ENCODE results near the gene DDX52. TPM values are rescaled to one million over a fixed set of nuclear protein-coding genes. Genes with fewer than 3 reads are reported as not detected.
"Not testable (repeated sequence)": the region's sequence is repeated elsewhere in the genome, so short reads cannot be mapped to it uniquely, and the experiment has no call there.

Gene DDX52
- total RNA-seq, 1 experiment from 2014 or later: 49.4 TPM

DNA sequence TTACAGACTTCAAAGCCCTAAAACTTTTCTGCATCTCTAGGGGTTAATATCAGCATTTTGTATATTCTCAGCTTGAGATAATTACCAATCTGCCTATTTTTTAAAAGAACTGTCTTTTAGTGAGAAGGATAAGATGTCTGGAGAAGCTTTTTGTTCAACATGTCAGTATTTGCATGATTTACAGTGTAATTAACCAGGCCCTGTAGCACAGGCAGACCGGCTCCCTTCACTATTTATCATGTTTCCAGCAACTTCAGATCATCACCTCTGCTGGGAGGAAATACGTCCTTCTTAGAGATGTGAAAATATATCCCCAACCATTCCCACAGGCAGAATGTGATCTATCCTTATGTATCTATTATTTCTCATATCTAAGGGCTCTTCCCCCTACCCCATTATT, 8.6 kb upstream of the DDX52 start:
- no peak for DNase-seq (ENCODE audit: extremely low read depth, low read depth)

DNA sequence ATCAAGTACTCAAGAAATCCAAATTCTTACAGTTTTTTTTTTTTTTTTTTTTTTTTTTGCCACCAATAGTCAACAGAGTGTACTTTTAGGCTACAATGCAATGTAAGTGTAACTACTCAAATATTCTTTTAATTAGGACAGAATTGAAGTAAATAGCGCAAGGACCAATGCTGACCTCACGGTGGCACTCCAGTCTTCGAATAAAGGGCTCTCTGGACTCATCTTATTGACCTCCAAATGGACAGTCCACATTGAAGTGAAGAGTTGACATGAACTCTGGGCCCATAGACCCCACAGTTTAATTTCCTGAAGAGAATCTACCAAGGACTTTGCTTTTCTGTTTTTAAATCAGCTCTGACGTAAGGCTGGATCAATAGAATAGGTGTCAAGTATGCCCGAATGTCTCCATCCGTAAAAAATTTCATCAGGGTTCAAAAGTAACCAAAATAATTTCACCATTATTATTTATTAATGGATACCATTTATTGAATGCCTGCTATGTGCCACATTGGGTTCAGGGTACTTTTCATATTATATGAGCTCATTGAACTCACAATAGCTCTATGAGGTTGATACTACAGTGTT, 7.3 kb upstream of the DDX52 start:
- peak; percentile 64 for DNase-seq (ENCODE audit: extremely low read depth, low read depth)

DNA sequence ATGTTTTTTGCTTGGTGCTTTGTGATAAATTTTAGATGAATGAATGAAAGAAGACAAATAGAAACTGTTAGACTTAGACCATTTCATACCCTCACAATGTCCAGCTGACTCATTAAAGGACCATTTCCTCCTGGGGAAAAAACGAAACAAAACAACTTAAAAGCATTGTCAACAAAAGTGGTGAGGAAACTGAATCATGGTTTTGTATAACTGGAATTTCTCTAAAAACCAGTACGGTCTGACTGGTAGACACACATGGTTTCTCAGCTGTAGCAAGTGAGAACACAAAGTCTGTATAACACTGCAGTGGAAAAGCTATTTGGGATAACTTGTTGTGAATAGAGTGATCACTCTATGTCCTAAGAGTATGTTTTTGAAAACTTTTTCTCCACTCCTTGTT, 5.3 kb upstream of the DDX52 start:
- DNase-seq (ENCODE audit: extremely low read depth, low read depth): no peak

- DNase-seq (ENCODE audit: extremely low read depth, low read depth): no peak
These were observed 4.6 kb upstream of the DDX52 start for GRCh38 chr17:37647856-37648255.

DNA sequence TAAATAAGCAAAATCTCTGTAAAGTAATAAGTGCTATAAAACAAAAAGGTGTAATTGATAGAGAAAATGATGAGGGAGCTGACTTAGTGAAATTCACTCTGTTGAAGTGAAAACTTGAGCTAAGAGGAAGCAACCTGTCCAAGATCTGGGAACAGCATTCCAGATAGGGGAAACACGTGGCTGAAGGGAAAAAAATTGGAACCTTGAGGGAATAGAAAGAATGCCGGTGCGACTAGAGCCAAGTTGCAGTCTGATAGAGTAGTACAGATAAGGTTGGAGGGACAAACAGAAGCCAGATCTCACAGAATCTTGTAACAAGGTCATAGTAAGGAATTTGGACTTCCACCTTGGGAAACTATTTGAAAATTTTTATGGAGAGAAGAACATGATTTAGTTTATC, 623 bp upstream of the DDX52 start:
- DNase-seq (ENCODE audit: extremely low read depth, low read depth): no peak

DNA sequence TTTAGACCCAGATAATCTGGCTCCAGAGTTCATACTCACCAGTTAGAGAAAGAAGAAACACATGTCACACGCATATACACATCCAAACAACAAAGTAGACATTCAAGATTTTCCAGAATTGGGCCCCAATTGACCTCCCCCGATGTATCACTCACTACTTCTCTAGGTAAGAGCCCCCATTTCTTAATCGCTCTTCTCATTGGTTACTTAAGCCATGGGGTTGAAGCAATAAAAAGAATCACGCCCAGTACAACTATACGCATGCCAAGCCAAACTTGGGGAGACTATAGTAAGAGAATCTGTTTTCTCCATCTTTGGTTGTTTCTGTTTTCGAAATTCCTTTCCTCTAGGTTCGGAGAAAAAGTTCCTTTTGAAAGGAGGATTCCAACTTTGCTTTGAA, 565 bp downstream of the DDX52 start:
- peak; percentile 6 for DNase-seq (ENCODE audit: extremely low read depth, low read depth)

DNA sequence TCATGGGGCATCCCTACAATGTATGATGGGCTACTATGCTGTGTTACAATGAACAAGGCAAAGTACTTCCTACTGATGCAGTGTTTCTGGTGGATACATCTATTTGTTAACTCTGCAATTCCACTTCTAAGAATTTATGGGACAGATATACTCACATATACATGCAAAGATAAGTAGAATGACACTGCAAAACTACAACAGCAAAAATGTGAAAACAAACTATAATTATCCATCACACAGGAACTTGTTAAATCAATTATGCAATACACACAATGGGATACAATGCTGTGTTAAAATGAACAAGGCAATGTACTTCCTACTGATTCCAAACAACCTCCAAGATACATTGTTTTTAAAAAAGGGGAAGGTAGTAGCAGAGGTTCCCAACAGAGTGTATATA, 3.2 kb downstream of the DDX52 start:
- no peak for DNase-seq (ENCODE audit: extremely low read depth, low read depth)

GRCh38 chr17:37637956-37638355, 5.3 kb downstream of the DDX52 start:
- DNase-seq (ENCODE audit: extremely low read depth, low read depth): no peak

DNA sequence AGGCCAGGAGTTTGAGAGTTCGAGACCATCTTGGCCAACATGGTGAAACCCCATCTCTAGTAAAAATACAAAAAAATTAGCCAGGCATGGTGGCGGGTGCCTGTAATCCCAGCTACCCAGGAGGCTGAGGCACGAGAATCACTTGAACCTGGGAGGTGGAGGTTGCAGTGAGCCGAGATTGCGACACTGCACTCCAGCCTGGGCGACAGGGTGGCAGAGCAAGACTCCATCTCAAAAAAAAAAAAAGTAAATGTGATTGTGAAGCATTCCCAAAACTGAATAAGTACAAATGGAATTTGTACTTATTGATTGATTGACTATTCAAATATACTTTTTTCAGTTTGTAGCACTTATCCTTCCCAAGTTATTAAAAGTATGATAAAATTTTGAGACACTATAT, 26.8 kb downstream of the DDX52 start:
- DNase-seq (ENCODE audit: extremely low read depth, low read depth): not testable (repeated sequence)

DNA sequence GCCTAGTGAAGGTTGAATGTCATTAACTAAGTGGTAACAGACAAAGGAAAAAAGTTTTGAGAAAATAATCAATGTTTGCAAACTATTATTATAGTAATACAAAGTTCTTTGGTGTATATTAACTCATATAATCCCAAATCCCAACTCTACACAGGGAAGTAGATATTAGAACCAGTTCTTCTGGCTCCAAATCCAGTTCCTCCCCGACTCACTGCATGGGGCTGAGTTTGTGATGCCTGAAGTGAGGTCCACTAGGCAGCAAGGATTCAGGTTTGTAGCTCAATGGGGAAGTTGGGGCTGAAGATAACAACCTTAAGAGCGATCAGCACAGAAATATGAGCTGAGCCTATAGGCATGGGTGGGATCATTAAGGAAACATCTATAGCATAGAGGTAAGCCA, 28.4 kb downstream of the DDX52 start:
- no peak for DNase-seq (ENCODE audit: extremely low read depth, low read depth)

- DNase-seq (ENCODE audit: extremely low read depth, low read depth): no peak
These were observed 28.9 kb downstream of the DDX52 start for GRCh38 chr17:37614391-37614790.

GRCh38 chr17:37610971-37611370, 32.3 kb downstream of the DDX52 start:
- no peak for DNase-seq (ENCODE audit: extremely low read depth, low read depth)

DNA sequence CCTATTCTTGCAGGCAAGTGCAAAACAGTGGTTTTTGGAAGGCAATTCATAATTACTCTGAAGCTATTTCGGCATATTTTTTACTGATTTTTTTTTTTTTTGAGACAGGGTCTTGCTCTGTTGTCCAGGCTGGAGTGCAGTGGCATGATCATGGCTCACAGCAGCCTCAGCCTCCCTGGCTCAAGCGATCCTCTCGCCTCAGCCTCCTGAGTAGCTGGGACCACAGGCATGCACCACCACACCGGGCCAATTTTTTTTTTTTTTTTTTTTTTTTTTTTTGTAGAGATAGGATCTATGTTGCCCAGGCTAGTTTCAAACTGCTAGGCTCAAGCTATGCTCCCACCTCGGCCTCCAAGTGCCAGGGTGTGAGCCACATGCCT, 33.2 kb downstream of the DDX52 start:
- DNase-seq (ENCODE audit: extremely low read depth, low read depth): not testable (repeated sequence)

- peak; percentile 94 for DNase-seq (ENCODE audit: extremely low read depth, low read depth)
These were observed 33.8 kb downstream of the DDX52 start, which contains the start of gene SYNRG for GRCh38 chr17:37609170-37610040. TSS of gene SYNRG (minus strand) at chr17:37609418. CDS start at chr17:37609355, 63 bp downstream.

DNA sequence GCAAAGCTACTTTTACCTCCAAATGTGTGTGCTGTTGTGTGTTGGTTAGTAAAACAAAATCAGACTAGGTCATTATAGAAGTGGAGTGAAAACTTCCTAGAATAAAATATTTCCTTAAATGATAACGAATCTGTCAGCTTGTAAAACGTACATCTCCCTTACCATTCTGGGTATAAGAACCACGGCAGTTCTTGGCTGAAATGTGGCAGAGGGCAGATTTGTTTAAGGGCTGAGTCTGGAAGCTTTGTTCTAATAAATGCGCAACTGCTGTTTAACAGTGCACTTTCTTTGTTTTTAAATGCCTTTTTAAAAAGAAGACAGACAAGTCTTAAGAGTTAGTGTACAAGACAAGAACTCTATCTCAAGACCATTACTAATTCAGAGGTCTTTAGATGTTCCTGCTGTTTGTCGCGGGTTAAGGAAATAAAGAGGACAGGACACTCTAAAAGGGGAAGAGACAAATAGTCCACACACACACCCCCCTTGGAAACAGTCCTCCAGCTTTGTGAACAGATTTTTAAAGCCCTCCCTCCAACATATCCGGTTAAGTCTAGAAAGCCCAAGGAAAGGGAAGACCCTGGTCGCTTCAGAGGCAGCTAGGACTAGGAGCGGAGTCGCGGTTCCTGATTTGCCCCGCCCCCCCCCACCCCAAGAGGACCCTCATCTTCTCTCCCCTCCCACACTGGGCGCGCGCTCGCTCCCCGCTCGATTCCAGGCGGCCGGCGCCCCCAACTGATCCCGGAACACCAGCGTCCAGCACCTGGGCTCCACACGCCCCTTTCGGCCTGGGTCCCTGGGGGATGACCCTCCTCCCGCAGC, 34.7 kb downstream of the DDX52 start:
- peak; percentile 6 for DNase-seq (ENCODE audit: extremely low read depth, low read depth)

- no peak for DNase-seq (ENCODE audit: extremely low read depth, low read depth)
These were observed 35.5 kb downstream of the DDX52 start for GRCh38 chr17:37607637-37608331.

- DNase-seq (ENCODE audit: extremely low read depth, low read depth): no peak
These were observed 37.3 kb downstream of the DDX52 start for GRCh38 chr17:37605813-37606505.

DNA sequence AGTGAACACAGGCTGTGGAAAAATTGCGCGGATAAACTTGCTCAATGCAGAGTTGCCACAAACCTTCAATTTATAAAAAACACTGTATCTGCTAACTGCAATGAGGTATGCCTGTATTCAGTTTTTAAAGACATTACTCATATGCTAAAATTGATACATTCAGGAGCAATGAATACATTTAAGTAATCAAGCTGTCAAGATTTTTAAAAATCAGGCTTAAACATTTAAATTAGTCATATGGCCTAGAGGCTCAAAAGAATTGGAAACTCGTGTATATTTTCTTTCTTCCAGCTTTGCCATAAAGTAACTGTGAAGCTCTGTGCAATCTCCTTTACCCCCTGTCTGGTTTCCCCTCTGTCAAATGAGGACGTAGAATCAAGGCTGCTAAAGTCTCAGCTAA, 38.2 kb downstream of the DDX52 start:
- no peak for DNase-seq (ENCODE audit: extremely low read depth, low read depth)

- no peak for DNase-seq (ENCODE audit: extremely low read depth, low read depth)
These were observed 38.7 kb downstream of the DDX52 start for GRCh38 chr17:37604556-37604955.

- DNase-seq (ENCODE audit: extremely low read depth, low read depth): no peak
These were observed 45.1 kb downstream of the DDX52 start for GRCh38 chr17:37598145-37598544.

Data from NCI-H460 (cell line).